ENCODE data around the gene SLC7A1.

SLC7A1 gene

GRCh38 chr13:29494520-29494919 lies 101.0 kb downstream of the SLC7A1 start:
- DNase-seq (ENCODE audit: low read depth): no peak

GRCh38 chr13:29493796-29494195 lies 101.7 kb downstream of the SLC7A1 start:
- no peak for DNase-seq (ENCODE audit: low read depth)
- no peak for TF ChIP-seq CTCF (IDR thresholded peaks at IDR 0.05; ENCODE audit: insufficient read depth, low read depth, low read length, missing control alignments)
- no peak overlapping the region for H3K4me3 ChIP-seq (ENCODE audit: low read depth, low read length)

More at GRCh38 chr13:29494520-29494919, 101.0 kb downstream of the SLC7A1 start:
- no peak for TF ChIP-seq CTCF (IDR thresholded peaks at IDR 0.05; ENCODE audit: insufficient read depth, low read depth, low read length, missing control alignments)
- H3K4me3 ChIP-seq (ENCODE audit: low read depth, low read length): no peak overlapping the region

GRCh38 chr13:29491248-29491647 lies 104.2 kb downstream of the SLC7A1 start:
- no peak for DNase-seq (ENCODE audit: low read depth)
- H3K4me3 ChIP-seq (ENCODE audit: low read depth, low read length): no peak overlapping the region
- no peak for TF ChIP-seq CTCF (IDR thresholded peaks at IDR 0.05; ENCODE audit: insufficient read depth, low read depth, low read length, missing control alignments)

- no peak overlapping the region for H3K4me3 ChIP-seq (ENCODE audit: low read depth, low read length)
- TF ChIP-seq CTCF (IDR thresholded peaks at IDR 0.05; ENCODE audit: insufficient read depth, low read depth, low read length, missing control alignments): no peak
- no peak for DNase-seq (ENCODE audit: low read depth)
These were observed 105.0 kb downstream of the SLC7A1 start for GRCh38 chr13:29490561-29490885.

- TF ChIP-seq CTCF (IDR thresholded peaks at IDR 0.05; ENCODE audit: insufficient read depth, low read depth, low read length, missing control alignments): no peak
- DNase-seq (ENCODE audit: low read depth): no peak
- no peak overlapping the region for H3K4me3 ChIP-seq (ENCODE audit: low read depth, low read length)
These were observed 105.6 kb downstream of the SLC7A1 start for GRCh38 chr13:29489650-29490560.

- no peak for DNase-seq (ENCODE audit: low read depth)
- no peak overlapping the region for H3K4me3 ChIP-seq (ENCODE audit: low read depth, low read length)
- no peak for TF ChIP-seq CTCF (IDR thresholded peaks at IDR 0.05; ENCODE audit: insufficient read depth, low read depth, low read length, missing control alignments)
These were observed 107.7 kb downstream of the SLC7A1 start for GRCh38 chr13:29487466-29488454.

Measured in GM12865 (cell line).